Gastrocnemius medialis (tissue), 4 donors: ENCODE results near the gene AHRR. TPM values are rescaled to one million over a fixed set of nuclear protein-coding genes. Genes with fewer than 3 reads are reported as not detected.
"Not testable (repeated sequence)": the region's sequence is repeated elsewhere in the genome, so short reads cannot be mapped to it uniquely, and the experiment has no call there.

Experiments
- ATAC-seq, 2 donors: fragments of 150-250 bp; one replicate each; pipeline ENCODE4 v1.9.1; 2016
- DNase-seq, 2 donors: peaks; one replicate each; pipeline ENCODE4 v3.0.0-alpha.2; 2019
- H3K27ac ChIP-seq, 4 donors: fragments of 200-600 bp; sonication (generic); 1 replicate in 1 of 4; 2 replicates in 3 of 4; pipeline ENCODE4 v1.5.1; 2016 to 2018; ENCODE audit warnings: mild to moderate bottlenecking in 2 of 4, moderate library complexity in 1 of 4
- H3K27me3 ChIP-seq, 3 donors: fragments of 200-600 bp; sonication (generic) in 2 of 3; 1 replicate in 1 of 3; 2 replicates in 2 of 3; pipeline versions ENCODE4 v1.5.1 to v1.6.0; 2016 to 2019; ENCODE audit warnings: mild to moderate bottlenecking in 1 of 3, moderate library complexity in 1 of 3
- H3K36me3 ChIP-seq, 2 donors: fragments of 200-600 bp; sonication (generic) in 1 of 2; one replicate each; pipeline ENCODE4 v1.5.1; 2017 to 2018
- H3K4me1 ChIP-seq, 2 donors: fragments of 200-600 bp; sonication (generic) in 1 of 2; one replicate each; pipeline ENCODE4 v1.5.1; 2016 to 2017; ENCODE audit warnings: mild to moderate bottlenecking in 2 of 2
- H3K4me3 ChIP-seq, 4 donors: fragments of 200-600 bp; sonication (generic) in 3 of 4; 1 replicate in 1 of 4; 2 replicates in 3 of 4; pipeline ENCODE4 v1.5.1; 2016 to 2019; ENCODE audit warnings: mild to moderate bottlenecking in 2 of 4
- H3K9me3 ChIP-seq, 3 donors: fragments of 200-600 bp; sonication (generic) in 2 of 3; 1 replicate in 1 of 3; 2 replicates in 2 of 3; pipeline ENCODE4 v1.5.1; 2016 to 2019
- POLR2A ChIP-seq, 2 donors: fragments of 450-650 bp; IDR thresholded peaks; one replicate each; pipeline ENCODE4 v1.6.1; 2017; ENCODE audit warnings: antibody characterized with exemption in 2 of 2, mild to moderate bottlenecking in 2 of 2, moderate library complexity in 2 of 2
- in situ Hi-C, 4 donors: fragments of 200-750 bp; cut with MboI; loops; one replicate each; pipeline versions ENCODE4 v1.15.0 to v1.8.0; 2017; ENCODE audit warnings: low sequenced_read_pairs in 4 of 4
- intact Hi-C: fragments of 100-400 bp; cut with DNase I; formaldehyde crosslinking; loops from one replicate; pipeline ENCODE4 v1.15.1; 2023; ENCODE audit warnings: low total_unique reads
- total RNA-seq, 4 donors: library from RNA; depleted of rRNA; stranded (reverse); fragments of >200 nt; gene quantifications; one replicate each; pipeline versions ENCODE4 v1.1.0 to v1.2.3, GENCODE V29; 2016
- TF ChIP-seq, protein P1 (sequence below), 5 experiments: fragments of 450-650 bp in 3 of 5; fragments of 200-600 bp in 2 of 5; sonication (generic) in 2 of 5; IDR thresholded peaks in 4 of 5; conservative IDR thresholded peaks in 1 of 5; 1 replicate in 4 of 5; 2 replicates in 1 of 5; pipeline ENCODE4 v1.5.1; 2016 to 2019; ENCODE audit warnings: antibody characterized with exemption in 5 of 5, mild to moderate bottlenecking in 3 of 5, moderate library complexity in 3 of 5

Gene AHRR
- total RNA-seq, 4 donors from 2014 or later = 0.05 to 1.3 (median 0.18) TPM; not detected in 1

DNA sequence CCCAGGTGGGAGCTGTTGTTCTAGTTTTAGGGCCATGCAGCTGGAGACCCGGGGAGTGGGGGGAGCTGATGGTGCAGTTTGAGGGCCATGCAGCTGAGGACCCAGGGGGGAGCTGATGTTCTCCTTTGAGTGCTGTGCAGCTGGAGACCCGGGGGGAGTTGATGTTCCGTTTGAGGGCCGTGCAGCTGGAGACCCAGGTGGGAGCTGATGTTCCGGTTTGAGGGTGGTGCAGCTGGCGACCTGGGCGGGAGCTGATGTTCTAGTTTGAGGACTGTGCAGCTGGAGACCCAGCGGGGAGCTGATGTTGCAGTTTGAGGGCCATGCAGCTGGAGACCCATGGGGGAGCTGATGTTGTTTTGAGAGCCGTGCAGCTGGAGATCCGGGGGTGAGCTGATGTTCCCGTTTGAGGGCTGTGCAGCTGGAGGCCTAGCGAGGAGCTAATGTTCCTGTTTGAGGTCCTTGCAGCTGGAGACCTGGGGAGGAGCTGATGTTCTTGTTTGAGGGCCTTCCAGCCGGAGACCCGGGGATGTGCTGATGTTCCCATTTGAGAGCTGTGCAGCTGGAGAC is 35.4 kb upstream of the AHRR start:
- intact Hi-C loops (no loop called here), in situ Hi-C loops (no loop called here)
- Histone ChIP-seq H3K4me1 (no peaks in the 10 kb centered on the region), H3K36me3 (no peaks in the 10 kb centered on the region), H3K27ac (no peak overlapping the region), H3K4me3 (no peak overlapping the region), H3K9me3 (no peaks in the 10 kb centered on the region), H3K27me3 (no peaks in the 10 kb centered on the region)
- ATAC-seq (no peak), DNase-seq (no peak)
- TF ChIP-seq POLR2A (IDR thresholded peaks at IDR 0.05) = no peak
- TF ChIP-seq, protein P1, sequence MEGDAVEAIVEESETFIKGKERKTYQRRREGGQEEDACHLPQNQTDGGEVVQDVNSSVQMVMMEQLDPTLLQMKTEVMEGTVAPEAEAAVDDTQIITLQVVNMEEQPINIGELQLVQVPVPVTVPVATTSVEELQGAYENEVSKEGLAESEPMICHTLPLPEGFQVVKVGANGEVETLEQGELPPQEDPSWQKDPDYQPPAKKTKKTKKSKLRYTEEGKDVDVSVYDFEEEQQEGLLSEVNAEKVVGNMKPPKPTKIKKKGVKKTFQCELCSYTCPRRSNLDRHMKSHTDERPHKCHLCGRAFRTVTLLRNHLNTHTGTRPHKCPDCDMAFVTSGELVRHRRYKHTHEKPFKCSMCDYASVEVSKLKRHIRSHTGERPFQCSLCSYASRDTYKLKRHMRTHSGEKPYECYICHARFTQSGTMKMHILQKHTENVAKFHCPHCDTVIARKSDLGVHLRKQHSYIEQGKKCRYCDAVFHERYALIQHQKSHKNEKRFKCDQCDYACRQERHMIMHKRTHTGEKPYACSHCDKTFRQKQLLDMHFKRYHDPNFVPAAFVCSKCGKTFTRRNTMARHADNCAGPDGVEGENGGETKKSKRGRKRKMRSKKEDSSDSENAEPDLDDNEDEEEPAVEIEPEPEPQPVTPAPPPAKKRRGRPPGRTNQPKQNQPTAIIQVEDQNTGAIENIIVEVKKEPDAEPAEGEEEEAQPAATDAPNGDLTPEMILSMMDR (IDR thresholded peaks at IDR 0.05 in 4 of 5, conservative IDR thresholded peaks at IDR 0.05 in 1 of 5) = no peak

GRCh38 chr5:290200-290599 is 31.3 kb upstream of the AHRR start:
- H3K4me1 ChIP-seq, in situ Hi-C loops, H3K36me3 ChIP-seq, H3K27me3 ChIP-seq, H3K9me3 ChIP-seq, intact Hi-C loops, DNase-seq, H3K4me3 ChIP-seq, H3K27ac ChIP-seq, ATAC-seq: not testable (repeated sequence)

- H3K36me3 ChIP-seq, ATAC-seq, in situ Hi-C loops, H3K4me1 ChIP-seq, H3K27me3 ChIP-seq, H3K4me3 ChIP-seq, DNase-seq, H3K9me3 ChIP-seq, intact Hi-C loops, H3K27ac ChIP-seq: not testable (repeated sequence)
Measured at GRCh38 chr5:291345-291744, 30.2 kb upstream of the AHRR start.

DNA sequence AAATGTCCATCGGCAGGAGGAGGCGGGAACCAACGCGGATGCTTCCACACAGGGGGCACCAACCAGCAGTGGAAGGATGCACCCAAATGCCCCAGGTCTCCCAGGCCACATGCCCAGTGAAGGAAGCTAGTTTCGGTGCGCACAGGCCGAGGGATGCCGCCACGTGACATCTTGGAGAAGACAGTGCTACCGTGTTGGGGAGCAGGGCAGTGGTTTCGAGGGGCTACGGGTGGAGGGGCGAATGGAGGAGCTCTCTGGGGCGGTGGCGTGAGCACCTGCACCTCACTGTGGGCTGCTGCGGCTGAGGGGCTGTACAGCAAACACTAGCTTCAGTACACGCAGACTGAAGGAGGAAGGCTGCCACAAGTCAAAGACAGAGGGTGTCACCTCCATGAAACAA is 26.7 kb upstream of the AHRR start:
- DNase-seq, intact Hi-C loops, H3K4me3 ChIP-seq, H3K4me1 ChIP-seq, H3K36me3 ChIP-seq, H3K27ac ChIP-seq, H3K9me3 ChIP-seq, in situ Hi-C loops, ATAC-seq, H3K27me3 ChIP-seq: not testable (repeated sequence)

DNA sequence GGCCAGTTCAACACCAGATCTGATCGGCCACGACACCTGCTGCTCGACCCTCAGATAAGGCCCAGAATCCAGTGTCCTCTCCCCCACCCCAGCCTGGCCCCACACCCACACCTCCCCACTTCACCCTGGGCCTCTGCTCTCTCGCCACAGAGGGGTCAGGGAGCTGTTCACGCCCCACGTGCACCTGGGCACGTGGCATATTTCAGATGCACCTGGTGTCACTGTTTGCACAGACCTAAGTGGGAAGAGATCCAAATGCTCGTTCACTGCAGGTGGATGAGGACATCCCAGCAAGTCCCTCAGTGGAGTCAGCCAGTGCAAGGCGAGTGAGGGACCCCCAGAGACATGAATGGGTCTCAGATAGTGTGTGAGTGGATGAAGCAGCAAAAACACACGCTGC is 25.3 kb upstream of the AHRR start:
- H3K4me3 ChIP-seq, intact Hi-C loops, H3K9me3 ChIP-seq, H3K27ac ChIP-seq, DNase-seq, in situ Hi-C loops, H3K4me1 ChIP-seq, ATAC-seq, H3K27me3 ChIP-seq, H3K36me3 ChIP-seq: not testable (repeated sequence)

DNA sequence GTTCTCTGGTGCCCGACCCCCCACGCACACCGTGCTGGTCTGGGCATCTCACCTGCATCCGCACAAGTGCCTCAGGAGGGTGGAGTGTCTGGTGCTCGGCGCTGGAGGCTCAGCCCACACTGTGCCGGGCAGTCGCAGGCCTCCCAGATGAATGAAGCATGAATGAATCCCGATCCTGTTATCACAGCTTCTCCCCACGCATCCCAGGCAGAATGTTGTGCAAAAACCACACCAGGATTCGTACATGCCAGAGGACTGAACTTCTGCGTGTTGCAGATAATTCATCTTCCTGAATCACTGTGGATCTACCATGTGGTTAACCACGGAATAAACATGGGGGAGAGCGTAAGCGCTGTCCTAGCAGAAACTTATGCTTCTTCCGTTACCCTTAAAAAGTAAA is 24.6 kb upstream of the AHRR start:
- in situ Hi-C loops, intact Hi-C loops, ATAC-seq, H3K27ac ChIP-seq, H3K4me1 ChIP-seq, H3K4me3 ChIP-seq, H3K9me3 ChIP-seq, DNase-seq, H3K36me3 ChIP-seq, H3K27me3 ChIP-seq: not testable (repeated sequence)

DNA sequence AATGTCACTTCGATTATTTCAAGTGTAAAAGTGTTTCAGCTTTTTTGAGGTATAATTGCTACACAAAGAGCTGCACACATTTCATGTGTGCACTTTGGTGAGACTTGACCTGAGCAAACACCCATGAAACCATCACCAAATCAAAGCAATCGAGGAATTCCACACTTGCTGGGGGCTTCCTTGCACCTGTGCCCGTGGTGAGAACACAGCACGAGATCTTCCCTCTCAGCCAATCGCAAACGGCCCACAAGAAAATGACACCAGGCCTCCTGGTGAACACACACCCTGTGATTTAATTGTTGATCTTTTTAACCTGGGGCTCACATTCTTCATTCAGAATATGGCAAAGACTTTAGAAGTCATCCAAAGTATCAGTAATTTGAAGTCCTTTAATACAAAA is 24.1 kb upstream of the AHRR start:
- in situ Hi-C loops, H3K27ac ChIP-seq, intact Hi-C loops, DNase-seq, H3K27me3 ChIP-seq, H3K4me1 ChIP-seq, H3K9me3 ChIP-seq, H3K36me3 ChIP-seq, H3K4me3 ChIP-seq, ATAC-seq: not testable (repeated sequence)

DNA sequence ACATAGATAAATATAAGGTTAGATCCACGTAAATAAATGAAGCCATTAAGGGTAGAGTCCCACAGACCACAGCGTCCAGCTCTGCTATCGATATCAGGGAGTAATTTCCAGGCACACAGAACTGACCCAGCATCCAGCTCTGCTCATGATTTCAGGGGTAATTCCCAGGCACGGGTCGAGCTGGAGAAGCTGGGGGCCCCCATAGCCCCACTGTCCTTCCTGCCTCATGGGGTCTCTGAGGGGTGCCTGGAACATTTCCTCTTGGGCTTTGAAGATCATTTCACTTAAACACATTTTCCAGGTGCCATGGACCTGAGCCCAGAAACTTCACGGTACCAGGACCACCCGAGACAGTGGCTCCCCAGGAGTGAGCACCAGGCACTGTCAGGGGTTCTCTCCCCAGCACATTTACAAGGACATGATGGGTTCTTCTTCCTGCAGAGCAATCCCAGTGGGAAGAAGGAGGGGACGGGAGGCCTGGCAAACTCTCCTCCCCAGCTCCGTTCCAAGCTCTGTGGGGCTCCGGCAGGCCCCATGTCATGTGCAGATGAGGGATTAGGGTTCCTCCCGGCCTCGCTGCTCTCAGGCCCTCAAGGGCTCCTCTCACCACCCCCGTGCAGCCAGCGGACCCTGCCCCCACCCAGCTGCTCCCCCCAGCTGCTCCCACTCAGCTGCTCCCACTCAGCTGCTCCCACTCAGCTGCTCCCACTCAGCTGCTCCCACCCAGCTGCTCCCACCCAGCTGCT is 23.4 kb upstream of the AHRR start:
- in situ Hi-C loops, intact Hi-C loops, H3K27me3 ChIP-seq, H3K36me3 ChIP-seq, H3K4me3 ChIP-seq, ATAC-seq, H3K4me1 ChIP-seq, H3K27ac ChIP-seq, DNase-seq, H3K9me3 ChIP-seq: not testable (repeated sequence)
